Activated CD4-positive, alpha-beta T cell treated with anti-CD3 and anti-CD28 coated beads for 36 hours (primary cell): Measurements from ENCODE around the gene SERPINA1. TPM values are rescaled to one million over a fixed set of nuclear protein-coding genes. Genes with fewer than 3 reads are reported as not detected.
A peak's percentile ranks its signal among the peaks of the same experiment; 100 is the strongest.
"Not testable (repeated sequence)": the region's sequence is repeated elsewhere in the genome, so short reads cannot be mapped to it uniquely, and the experiment has no call there.

Experiments used
- ATAC-seq: fragments of 200-7000 bp; cut with Tn5 transposase; one replicate; pipeline ENCODE4 v1.10.0; 2021; ENCODE audit warnings: mild to moderate bottlenecking, moderate library complexity
- CTCF ChIA-PET: fragments of 350-600 bp; sonication (Branson Sonifier 250); formaldehyde crosslinking; loops from one replicate; lab custom pipeline; 2021; ENCODE audit warnings: antibody characterized with exemption; lab: Charles Lee
- POLR2A ChIA-PET: fragments of 350-600 bp; sonication (Branson Sonifier 250); formaldehyde crosslinking; loops from one replicate; lab custom pipeline; 2021; ENCODE audit warnings: antibody characterized with exemption, inconsistent platforms; lab: Charles Lee
- DNase-seq: peaks from one replicate; pipeline ENCODE4 v3.0.0-alpha.2; 2020
- H3K27ac Mint-ChIP-seq: one replicate; pipeline ENCODE4 v1.8.0; 2021; ENCODE audit warnings: mixed read lengths
- H3K27me3 Mint-ChIP-seq: one replicate; pipeline ENCODE4 v1.8.0; 2021; ENCODE audit warnings: mixed read lengths
- H3K36me3 Mint-ChIP-seq: one replicate; pipeline ENCODE4 v1.8.0; 2021; ENCODE audit warnings: low read depth, mixed read lengths
- H3K4me1 Mint-ChIP-seq: one replicate; pipeline ENCODE4 v1.8.0; 2021; ENCODE audit warnings: mixed read lengths
- H3K4me3 Mint-ChIP-seq: one replicate; pipeline ENCODE4 v1.8.0; 2021; ENCODE audit warnings: mild to moderate bottlenecking, moderate library complexity, mixed read lengths
- H3K9me3 Mint-ChIP-seq: one replicate; pipeline ENCODE4 v1.8.0; 2021; ENCODE audit warnings: low read depth, mixed read lengths
- intact Hi-C, 2 experiments: fragments of 100-400 bp; cut with DNase I in 1 of 2; cut with micrococcal nuclease in 1 of 2; formaldehyde crosslinking; loops; one replicate each; pipeline versions ENCODE4 v1.14.2 to v1.15.1; 2022 to 2024; cut with DNase I, micrococcal nuclease
- total RNA-seq, 2 experiments: library from RNA; stranded (reverse); gene quantifications; one replicate each; pipeline ENCODE4 v1.2.3, GENCODE V29; 2021

SERPINA1 gene
- total RNA-seq, 2 experiments from 2014 or later = 102 to 140 TPM

- H3K27ac Mint-ChIP-seq = peak overlapping the region; percentile 56
- ATAC-seq = peak; percentile 63
- H3K36me3 Mint-ChIP-seq = peaks cover 30% of the 10 kb centered on the region
- peaks cover 40% of the 10 kb centered on the region for H3K4me1 Mint-ChIP-seq
- H3K27me3 Mint-ChIP-seq = peaks cover under 1% of the 10 kb centered on the region
- ChIA-PET CTCF (interaction anchor here (0.8 kb wide), 1 partner anchor 18 kb away, joined by 3 read pairs; no protein-coding TSS in a partner anchor), POLR2A (interaction anchor here (0.8 to 1.7 kb wide), 4 partner anchors 10 to 31 kb away, joined by 3 to 11 read pairs (median 4); partner anchors contain the start of gene SERPINA1)
- H3K4me3 Mint-ChIP-seq = no peak overlapping the region
- H3K9me3 Mint-ChIP-seq = no peaks in the 10 kb centered on the region
- intact Hi-C loops = no loop called here
- DNase-seq = no peak
Measured at GRCh38 chr14:94376976-94377865, 11.2 kb downstream of the SERPINA1 start.

GRCh38 chr14:94376108-94376975 lies 12.1 kb downstream of the SERPINA1 start:
- H3K36me3 Mint-ChIP-seq = peaks cover 26% of the 10 kb centered on the region
- H3K9me3 Mint-ChIP-seq = no peaks in the 10 kb centered on the region
- no peak overlapping the region for H3K4me3 Mint-ChIP-seq
- DNase-seq (no peak), ATAC-seq (peak; percentile 24)
- peaks cover 2% of the 10 kb centered on the region for H3K27me3 Mint-ChIP-seq
- POLR2A ChIA-PET = interaction anchor here (0.8 to 1.7 kb wide), 4 partner anchors 11 to 30 kb away, joined by 3 to 11 read pairs (median 4); partner anchors contain the start of gene SERPINA1
- CTCF ChIA-PET = interaction anchor here (0.8 kb wide), 1 partner anchor 17 kb away, joined by 3 read pairs; no protein-coding TSS in a partner anchor
- intact Hi-C loops = no loop called here
- H3K27ac Mint-ChIP-seq = peak overlapping the region; percentile 56
- peaks cover 38% of the 10 kb centered on the region for H3K4me1 Mint-ChIP-seq

DNA sequence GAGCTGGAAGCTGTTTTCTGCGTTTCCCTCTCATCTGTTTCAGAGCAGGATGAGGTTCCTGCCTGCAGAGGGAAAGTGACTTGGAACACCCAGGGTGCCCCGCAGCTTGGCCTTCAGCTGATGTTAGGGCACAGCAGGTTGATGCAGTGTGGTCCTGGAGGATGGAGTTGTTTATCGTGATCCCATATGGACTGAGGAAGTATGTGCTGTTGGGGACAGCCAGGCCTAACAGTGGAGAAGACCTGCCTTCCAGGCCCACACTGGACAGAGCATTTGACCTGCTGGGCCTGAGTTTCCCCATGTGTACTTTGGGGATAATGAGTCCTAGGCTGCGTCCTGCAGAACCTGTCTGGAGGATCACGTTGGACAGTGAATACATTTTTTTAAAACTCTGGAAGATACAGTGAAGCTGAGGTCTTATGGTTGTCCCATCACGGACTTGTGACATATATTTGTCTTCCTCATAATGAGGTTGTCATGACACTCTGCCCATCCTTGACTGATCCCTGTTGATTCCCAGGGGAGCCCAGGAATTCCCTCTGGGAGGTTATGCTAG lies 12.8 kb downstream of the SERPINA1 start:
- ChIA-PET POLR2A (interaction anchor here (0.9 kb wide), 1 partner anchor 15 kb away, joined by 3 read pairs; no protein-coding TSS in a partner anchor), CTCF (interaction anchor here (0.6 to 1.0 kb wide), 3 partner anchors 9 to 104 kb away, joined by 3 read pairs; no protein-coding TSS in a partner anchor)
- Mint-ChIP-seq H3K27me3 (peaks cover 2% of the 10 kb centered on the region), H3K4me3 (no peak overlapping the region), H3K27ac (peak overlapping the region; percentile 27), H3K36me3 (peaks cover 21% of the 10 kb centered on the region), H3K9me3 (no peaks in the 10 kb centered on the region), H3K4me1 (peaks cover 32% of the 10 kb centered on the region)
- intact Hi-C loops = no loop called here
- ATAC-seq (no peak), DNase-seq (no peak)

DNA sequence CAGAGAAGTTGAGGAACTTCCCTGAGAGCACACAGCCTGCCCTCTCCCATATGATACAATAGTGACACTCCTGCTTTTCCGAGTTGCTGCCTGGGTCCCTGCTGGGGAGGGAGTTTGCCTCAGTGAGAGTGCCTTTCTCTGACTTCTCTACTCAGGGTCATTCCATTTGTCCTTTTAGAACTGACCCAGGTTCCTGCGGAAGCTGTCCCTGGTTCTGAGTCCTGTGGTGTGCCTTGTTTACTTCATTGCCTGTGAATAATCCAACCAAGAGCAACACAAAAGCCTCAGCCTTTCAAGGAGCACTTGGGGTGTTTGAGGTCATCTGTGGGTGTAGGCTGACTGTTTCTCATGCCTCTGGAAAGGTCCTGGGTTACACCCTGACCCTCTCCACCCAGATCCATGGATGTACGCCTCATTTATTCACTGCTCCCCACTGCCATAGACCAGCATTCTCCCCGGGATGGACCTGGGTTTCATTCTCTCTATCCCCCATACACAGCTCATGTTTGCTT lies 13.6 kb downstream of the SERPINA1 start:
- Mint-ChIP-seq H3K9me3 (no peaks in the 10 kb centered on the region), H3K36me3 (peaks cover 15% of the 10 kb centered on the region), H3K4me1 (peaks cover 23% of the 10 kb centered on the region), H3K27me3 (peaks cover 2% of the 10 kb centered on the region), H3K27ac (no peak overlapping the region), H3K4me3 (no peak overlapping the region)
- DNase-seq (no peak), ATAC-seq (no peak)
- intact Hi-C loops = no loop called here
- CTCF ChIA-PET = interaction anchor here (0.9 to 1.5 kb wide), 4 partner anchors 10 to 112 kb away, joined by 3 to 4 read pairs (median 3); no protein-coding TSS in a partner anchor
- POLR2A ChIA-PET = interaction anchor here (0.9 kb wide), 1 partner anchor 15 kb away, joined by 3 read pairs; no protein-coding TSS in a partner anchor

DNA sequence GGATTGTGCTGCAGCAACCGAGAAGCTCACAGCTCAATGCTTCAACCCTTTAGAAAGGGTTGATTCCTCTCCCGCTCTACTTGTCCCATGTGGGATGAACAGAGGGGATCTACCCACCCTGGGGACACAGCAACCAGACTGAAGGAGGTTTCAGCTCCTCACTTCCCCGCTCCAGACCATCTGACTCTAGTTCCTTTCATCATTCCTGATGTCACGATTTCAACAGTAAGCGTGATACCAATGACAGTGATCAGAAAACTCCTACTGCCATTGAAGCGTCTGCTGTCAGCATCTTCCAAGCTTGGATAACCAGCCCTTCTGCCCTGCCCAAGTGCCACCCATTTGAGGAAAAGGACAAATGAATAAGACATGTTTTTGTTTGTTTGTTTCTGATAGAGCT lies 14.3 kb downstream of the SERPINA1 start:
- Mint-ChIP-seq H3K4me3 (no peak overlapping the region), H3K27me3 (peaks cover 2% of the 10 kb centered on the region), H3K9me3 (no peaks in the 10 kb centered on the region), H3K36me3 (peaks cover 9% of the 10 kb centered on the region), H3K4me1 (peaks cover 17% of the 10 kb centered on the region), H3K27ac (peak overlapping the region; percentile 32)
- POLR2A ChIA-PET = no interaction called here
- CTCF ChIA-PET = interaction anchor here (1.2 to 1.5 kb wide), 2 partner anchors 50 to 112 kb away, joined by 3 to 4 read pairs; no protein-coding TSS in a partner anchor
- DNase-seq (no peak), ATAC-seq (no peak)
- intact Hi-C loops = no loop called here

GRCh38 chr14:94373708-94374107 lies 14.7 kb downstream of the SERPINA1 start:
- peaks cover 2% of the 10 kb centered on the region for H3K27me3 Mint-ChIP-seq
- intact Hi-C loops = no loop called here
- POLR2A ChIA-PET = interaction anchor here (0.5 kb wide), 1 partner anchor 1084 kb away, joined by 5 read pairs; no protein-coding TSS in a partner anchor
- no peak overlapping the region for H3K27ac Mint-ChIP-seq
- H3K4me1 Mint-ChIP-seq = peaks cover 15% of the 10 kb centered on the region
- no peak for DNase-seq
- no peak overlapping the region for H3K4me3 Mint-ChIP-seq
- no peaks in the 10 kb centered on the region for H3K9me3 Mint-ChIP-seq
- no peak for ATAC-seq
- CTCF ChIA-PET = interaction anchor here (1.2 to 1.5 kb wide), 4 partner anchors 13 to 113 kb away, joined by 3 to 5 read pairs (median 4); no protein-coding TSS in a partner anchor
- peaks cover 7% of the 10 kb centered on the region for H3K36me3 Mint-ChIP-seq

DNA sequence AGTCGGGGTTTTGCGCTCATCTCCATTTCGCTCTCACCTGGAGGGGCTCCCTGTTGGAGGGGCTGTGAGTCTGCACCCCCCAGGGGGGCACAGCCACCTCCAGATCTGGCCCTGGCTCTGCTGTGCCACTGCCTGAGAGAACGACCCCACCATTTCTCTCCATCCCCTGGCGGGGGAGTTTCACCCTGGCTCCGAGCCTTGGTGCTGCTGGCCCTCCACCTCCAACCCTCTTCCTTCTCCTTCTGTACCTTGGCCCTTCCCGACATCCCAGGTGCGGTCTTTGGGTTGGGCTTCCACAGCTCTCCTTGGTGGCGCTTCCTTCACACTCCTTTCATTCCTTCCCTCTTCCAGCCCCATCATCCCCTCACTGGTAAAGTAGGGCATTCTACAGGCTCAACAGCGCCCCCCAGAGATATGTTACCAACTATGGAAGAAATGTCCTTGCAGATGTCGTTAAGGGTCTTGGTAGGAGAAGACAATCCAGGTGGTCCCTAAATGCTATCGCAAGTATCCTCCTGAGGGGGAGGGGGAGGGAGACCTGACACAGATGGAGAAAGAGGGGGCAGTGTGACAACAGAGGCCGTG lies 16.3 kb downstream of the SERPINA1 start:
- no peak overlapping the region for H3K4me3 Mint-ChIP-seq
- no peaks in the 10 kb centered on the region for H3K9me3 Mint-ChIP-seq
- ChIA-PET POLR2A (no interaction called here), CTCF (interaction anchor here (1.1 to 1.5 kb wide), 4 partner anchors 10 to 44 kb away, joined by 3 to 4 read pairs (median 4); no protein-coding TSS in a partner anchor)
- no peaks in the 10 kb centered on the region for H3K36me3 Mint-ChIP-seq
- H3K4me1 Mint-ChIP-seq = peaks cover 12% of the 10 kb centered on the region
- ATAC-seq (no peak), DNase-seq (peak; percentile 32)
- H3K27ac Mint-ChIP-seq = no peak overlapping the region
- H3K27me3 Mint-ChIP-seq = peaks cover 2% of the 10 kb centered on the region
- intact Hi-C loops = no loop called here

GRCh38 chr14:94370524-94370910 lies 17.9 kb downstream of the SERPINA1 start:
- no peaks in the 10 kb centered on the region for H3K36me3 Mint-ChIP-seq
- POLR2A ChIA-PET = no interaction called here
- intact Hi-C loops = no loop called here
- no peak overlapping the region for H3K4me3 Mint-ChIP-seq
- peaks cover 2% of the 10 kb centered on the region for H3K27me3 Mint-ChIP-seq
- CTCF ChIA-PET = no interaction called here
- DNase-seq (no peak), ATAC-seq (no peak)
- no peaks in the 10 kb centered on the region for H3K9me3 Mint-ChIP-seq
- no peak overlapping the region for H3K27ac Mint-ChIP-seq
- H3K4me1 Mint-ChIP-seq = no peaks in the 10 kb centered on the region

- H3K27ac Mint-ChIP-seq, ATAC-seq, H3K9me3 Mint-ChIP-seq, H3K4me1 Mint-ChIP-seq, H3K27me3 Mint-ChIP-seq, H3K4me3 Mint-ChIP-seq, POLR2A ChIA-PET, DNase-seq, intact Hi-C loops, H3K36me3 Mint-ChIP-seq, CTCF ChIA-PET: not testable (repeated sequence)
Measured at GRCh38 chr14:94369766-94370523, 18.5 kb downstream of the SERPINA1 start.

DNA sequence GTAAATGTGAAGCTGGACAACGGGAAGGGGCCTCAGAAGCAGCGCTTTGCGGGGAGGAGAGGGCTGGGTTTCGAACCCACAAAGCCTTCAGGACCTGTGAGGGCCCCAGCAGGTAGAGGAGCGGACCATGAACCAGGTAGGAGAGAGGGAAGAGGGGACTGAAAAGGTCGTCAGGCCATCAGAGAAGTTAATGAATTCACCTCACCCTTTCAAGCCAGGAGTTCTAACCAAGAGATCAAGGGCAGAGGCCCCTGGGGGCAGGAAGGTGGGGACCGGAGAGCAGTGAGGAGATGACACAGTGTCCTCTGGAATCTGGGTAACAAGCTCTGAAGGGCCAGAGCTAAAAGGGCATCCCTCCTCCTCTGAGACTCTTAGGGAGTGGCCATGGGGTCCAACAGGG lies 19.4 kb downstream of the SERPINA1 start:
- ChIA-PET CTCF (interaction anchor here (1.0 kb wide), 1 partner anchor 18 kb away, joined by 3 read pairs; no protein-coding TSS in a partner anchor), POLR2A (no interaction called here)
- Mint-ChIP-seq H3K27ac (no peak overlapping the region), H3K4me1 (no peaks in the 10 kb centered on the region), H3K36me3 (no peaks in the 10 kb centered on the region), H3K9me3 (no peaks in the 10 kb centered on the region), H3K4me3 (no peak overlapping the region), H3K27me3 (peaks cover 2% of the 10 kb centered on the region)
- no peak for ATAC-seq
- DNase-seq = no peak
- intact Hi-C loops = no loop called here
